Heart right ventricle (tissue), 16 donors: ENCODE measurements around the gene CACNA1B. TPM values are rescaled to one million over a fixed set of nuclear protein-coding genes. Genes with fewer than 3 reads are reported as not detected.

Experiments
- ATAC-seq, 8 donors: fragments of 200-7000 bp; cut with Tn5 transposase; one replicate each; pipeline ENCODE4 v1.9.1; 2020; ENCODE audit warnings: mild to moderate bottlenecking in 8 of 8, moderate library complexity in 8 of 8, moderate number of reproducible peaks in 1 of 8
- DNase-seq, 2 donors: peaks; one replicate each; pipeline ENCODE4 v3.0.0-alpha.2; 2020
- H3K27ac ChIP-seq, 10 donors: fragments of 200-600 bp; sonication (generic) in 2 of 10; one replicate each; pipeline versions ENCODE4 v1.5.0 to v1.8.0; 2020 to 2022; ENCODE audit warnings: mild to moderate bottlenecking in 3 of 10
- H3K27me3 ChIP-seq, 7 donors: fragments of 200-600 bp; one replicate each; pipeline ENCODE4 v1.8.0; 2021 to 2022; ENCODE audit warnings: mild to moderate bottlenecking in 2 of 7
- H3K36me3 ChIP-seq, 9 donors: fragments of 200-600 bp; sonication (generic) in 1 of 9; one replicate each; pipeline versions ENCODE4 v1.5.0 to v1.8.0; 2020 to 2022; ENCODE audit warnings: mild to moderate bottlenecking in 2 of 9
- H3K4me1 ChIP-seq, 9 donors: fragments of 200-600 bp; sonication (generic) in 1 of 9; one replicate each; pipeline versions ENCODE4 v1.5.0 to v1.8.0; 2020 to 2022; ENCODE audit warnings: mild to moderate bottlenecking in 4 of 9
- H3K4me3 ChIP-seq, 10 donors: fragments of 200-600 bp; sonication (generic) in 2 of 10; one replicate each; pipeline versions ENCODE4 v1.5.0 to v1.8.0; 2020 to 2022; ENCODE audit warnings: mild to moderate bottlenecking in 7 of 10, moderate library complexity in 2 of 10
- H3K9me3 ChIP-seq, 11 donors: fragments of 200-600 bp in 10 of 11; sonication (generic) in 2 of 11; one replicate each; pipeline versions ENCODE4 v1.5.0 to v1.8.0; 2013 to 2022; ENCODE audit warnings: mild to moderate bottlenecking in 2 of 11, control low read depth in 1 of 11, moderate library complexity in 1 of 11
- WGBS, 2 donors: extraction: QIAGEN DNeasy Blood & Tissue Kit; methylation state at CpG; one replicate each; pipeline ENCODE4 v1.1.7; 2013; ENCODE audit warnings: inconsistent platforms in 1 of 2; 5-methylcytosine and 5-hydroxymethylcytosine counted together
- intact Hi-C, 10 donors: fragments of 100-400 bp; cut with DNase I; formaldehyde crosslinking; loops; one replicate each; pipeline versions ENCODE4 v1.11.1 to v1.14.2; 2022
- polyA plus RNA-seq, 2 donors: library from polyadenylated mRNA; stranded (reverse); fragments of 200-250 nt; gene quantifications; one replicate each; pipeline ENCODE4 v1.2.3, GENCODE V29; 2013
- total RNA-seq, 10 donors: library from RNA; stranded (reverse); fragmentation: NEBNext Ultra II Directional in 3 of 10; extraction: Animal tissue kit (Norgen Biotek cat#: 25700) in 3 of 10; gene quantifications; one replicate each; pipeline versions ENCODE4 v1.2.1 to v1.2.4, GENCODE V29; 2021 to 2023
- TF ChIP-seq, protein P1 (sequence below), 9 donors: fragments of 200-600 bp; sonication (generic) in 2 of 9; IDR thresholded peaks; one replicate each; pipeline versions ENCODE4 v1.5.0 to v1.8.0; 2021 to 2022; ENCODE audit warnings: antibody characterized with exemption in 9 of 9, mild to moderate bottlenecking in 5 of 9, moderate library complexity in 1 of 9
- donor health status: Arrhythmogenic right ventricular cardiomyopathy.
- donor health status: ischemic (EF 13 %, LVEDD 7.1; RV severe dilation, severe dysfunction).
- donor health status: healthy with polysubstance abuse.
- donor health status: DM: no; HTN: yes; CAD: no.
- donor health status: DM: no; HTN: no; CAD: no.
- donor health status: ischemic (EF 25% LVEDD 6.9; RV normal size, moderate dysfunction).
- donor health status: ischemic (EF 25% LVEDD 5.7; RV mildly dilated, moderate dysfunction).
- donor health status: healthy.
- donor health status: DM: yes; HTN: yes; CAD: no.
- donor health status: Ischemic cardiomyopathy.
- donor health status: ischemic (EF 35%, LVEDD 5.7; RV mildly dilated, moderate dysfunction).
- donor health status: nonischemic (EF 11% LVEDD 7.7; RV severe dilation, severe dysfunction).
- donor health status: DM: yes; HTN: yes; CAD: no.
- donor health status: PGD.
- donor health status: ischemic (EF 29% LVEDD 5.4; RV normal size, mild dysfunction).
- donor health status: nonischemic (EF 23%, LVEDD 6.1; RV moderate dilation, normal function).

Gene CACNA1B
- total and polyA plus RNA-seq, 12 donors = under 0.01 to 0.66 (median 0.15) TPM; not detected in 1

- Histone ChIP-seq H3K4me1 (no peaks in the 10 kb centered on the region), H3K9me3 (no peaks in the 10 kb centered on the region), H3K36me3 (no peaks in the 10 kb centered on the region), H3K4me3 (no peak overlapping the region), H3K27ac (no peak overlapping the region), H3K27me3 (peaks cover 0 to 13% (median 0%) of the 10 kb centered on the region in 7 donors)
- intact Hi-C loops = no loop called here
- ATAC-seq (no peak), DNase-seq (no peak)
- WGBS, 2 donors = 82 to 85% methylated on average over 6 of the region's 6 CpGs
- TF ChIP-seq, protein P1, sequence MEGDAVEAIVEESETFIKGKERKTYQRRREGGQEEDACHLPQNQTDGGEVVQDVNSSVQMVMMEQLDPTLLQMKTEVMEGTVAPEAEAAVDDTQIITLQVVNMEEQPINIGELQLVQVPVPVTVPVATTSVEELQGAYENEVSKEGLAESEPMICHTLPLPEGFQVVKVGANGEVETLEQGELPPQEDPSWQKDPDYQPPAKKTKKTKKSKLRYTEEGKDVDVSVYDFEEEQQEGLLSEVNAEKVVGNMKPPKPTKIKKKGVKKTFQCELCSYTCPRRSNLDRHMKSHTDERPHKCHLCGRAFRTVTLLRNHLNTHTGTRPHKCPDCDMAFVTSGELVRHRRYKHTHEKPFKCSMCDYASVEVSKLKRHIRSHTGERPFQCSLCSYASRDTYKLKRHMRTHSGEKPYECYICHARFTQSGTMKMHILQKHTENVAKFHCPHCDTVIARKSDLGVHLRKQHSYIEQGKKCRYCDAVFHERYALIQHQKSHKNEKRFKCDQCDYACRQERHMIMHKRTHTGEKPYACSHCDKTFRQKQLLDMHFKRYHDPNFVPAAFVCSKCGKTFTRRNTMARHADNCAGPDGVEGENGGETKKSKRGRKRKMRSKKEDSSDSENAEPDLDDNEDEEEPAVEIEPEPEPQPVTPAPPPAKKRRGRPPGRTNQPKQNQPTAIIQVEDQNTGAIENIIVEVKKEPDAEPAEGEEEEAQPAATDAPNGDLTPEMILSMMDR (IDR thresholded peaks at IDR 0.05) = no peak
Observed at GRCh38 chr9:137975527-137975913, 97.9 kb downstream of the CACNA1B start.

GRCh38 chr9:137975936-137976565 lies 98.5 kb downstream of the CACNA1B start:
- Histone ChIP-seq H3K36me3 (no peaks in the 10 kb centered on the region), H3K4me1 (no peaks in the 10 kb centered on the region), H3K27ac (no peak overlapping the region), H3K9me3 (no peaks in the 10 kb centered on the region), H3K27me3 (peaks cover 0 to 13% (median 0%) of the 10 kb centered on the region in 7 donors), H3K4me3 (no peak overlapping the region)
- TF ChIP-seq, protein P1 (IDR thresholded peaks at IDR 0.05) = no peak
- ATAC-seq = no peak
- no peak for DNase-seq
- WGBS, 2 donors = 85% methylated on average over 8 of the region's 8 CpGs
- intact Hi-C loops = no loop called here

DNA sequence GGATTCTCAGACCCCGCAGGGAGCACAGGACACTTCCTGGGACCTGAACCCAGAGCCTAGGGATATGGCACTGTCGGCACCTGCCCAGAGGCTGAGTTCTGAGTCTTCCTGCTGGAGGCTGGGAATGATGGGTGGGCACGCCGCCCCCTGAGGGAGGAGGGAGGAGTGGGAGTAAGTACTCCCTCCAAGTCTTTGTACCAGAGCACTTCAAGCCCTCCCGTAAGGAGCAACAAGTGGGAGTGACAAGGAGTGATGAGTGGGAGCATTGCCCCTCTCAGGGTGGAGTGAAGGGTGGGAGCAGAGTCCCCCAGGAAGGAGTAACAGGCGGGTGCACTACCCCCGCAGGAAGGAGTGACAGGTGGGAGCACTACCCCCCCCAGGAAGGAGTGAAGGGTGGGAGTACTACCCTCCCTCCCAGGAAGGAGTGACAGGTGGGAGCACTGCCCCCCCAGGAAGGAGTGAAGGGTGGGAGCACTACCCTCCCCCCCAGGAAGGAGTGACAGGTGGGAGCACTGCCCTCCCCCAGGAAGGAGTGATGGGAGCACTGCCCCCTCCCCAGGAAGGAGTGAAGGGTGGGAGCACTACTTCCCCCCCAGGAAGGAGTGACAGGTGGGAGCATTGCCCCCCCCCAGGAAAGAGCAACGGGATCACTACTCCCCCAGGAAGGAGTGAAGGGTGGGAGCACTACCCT lies 100.1 kb downstream of the CACNA1B start:
- TF ChIP-seq, protein P1 (IDR thresholded peaks at IDR 0.05) = no peak
- 82 to 84% methylated on average over 8 of the region's 8 CpGs for WGBS, 2 donors
- no peak overlapping the region for H3K27ac ChIP-seq
- H3K4me1 ChIP-seq = no peaks in the 10 kb centered on the region
- intact Hi-C loops = no loop called here
- no peak for DNase-seq
- H3K27me3 ChIP-seq = peaks cover 0 to 10% (median 0%) of the 10 kb centered on the region in 7 donors
- no peak overlapping the region for H3K4me3 ChIP-seq
- no peak for ATAC-seq
- H3K9me3 ChIP-seq = no peaks in the 10 kb centered on the region
- H3K36me3 ChIP-seq = no peaks in the 10 kb centered on the region

DNA sequence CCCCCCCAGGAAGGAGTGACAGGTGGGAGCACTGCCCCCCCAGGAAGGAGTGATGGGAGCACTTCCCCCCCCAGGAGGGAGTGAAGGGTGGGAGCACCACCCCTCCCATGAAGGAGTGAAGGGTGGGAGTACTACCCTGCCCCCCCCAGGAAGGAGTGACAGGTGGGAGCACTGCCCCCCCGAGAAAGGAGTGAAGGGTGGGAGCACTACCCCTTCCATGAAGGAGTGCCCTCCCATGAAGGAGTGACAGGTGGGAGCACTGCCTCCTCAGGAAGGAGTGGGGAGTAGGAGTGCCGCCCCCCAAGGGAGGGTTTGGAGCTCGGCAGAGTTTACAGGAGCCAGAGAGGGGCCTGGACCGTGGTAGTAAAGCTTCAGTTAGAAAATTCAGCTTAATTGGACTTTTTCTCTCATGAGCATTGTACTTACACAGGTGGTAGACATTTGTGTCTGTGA lies 100.7 kb downstream of the CACNA1B start:
- TF ChIP-seq, protein P1 (IDR thresholded peaks at IDR 0.05) = no peak
- Histone ChIP-seq H3K4me1 (no peaks in the 10 kb centered on the region), H3K9me3 (no peaks in the 10 kb centered on the region), H3K36me3 (no peaks in the 10 kb centered on the region), H3K4me3 (no peak overlapping the region), H3K27me3 (peaks cover 0 to 8% (median 0%) of the 10 kb centered on the region in 7 donors), H3K27ac (no peak overlapping the region)
- 81 to 83% methylated on average over 4 of the region's 4 CpGs for WGBS, 2 donors
- intact Hi-C loops = no loop called here
- ATAC-seq (no peak), DNase-seq (no peak)
